Measurements from ENCODE around the gene S100A2. TPM values are rescaled to one million over a fixed set of nuclear protein-coding genes. Genes with fewer than 3 reads are reported as not detected.

S100A2 gene
- polyA plus RNA-seq, 2 donors: 2,831 to 3,591 TPM

DNA sequence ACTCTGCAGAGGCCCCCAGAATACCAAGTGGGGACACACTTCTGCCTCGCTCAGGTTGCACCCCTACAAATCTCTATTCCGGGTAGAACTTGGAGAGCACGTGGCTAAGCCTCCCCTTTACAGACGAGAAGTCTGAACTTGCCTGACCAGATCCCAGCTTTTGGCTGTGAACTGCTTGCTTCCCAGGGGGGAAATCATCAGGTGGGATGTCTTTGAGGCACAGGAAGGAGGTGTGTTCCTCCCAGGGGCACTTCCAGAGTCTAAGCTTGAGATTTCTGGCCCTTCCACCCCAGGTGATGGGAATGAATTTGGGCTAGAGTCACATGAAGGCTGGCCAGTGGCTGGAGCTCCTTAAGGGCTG lies 15.3 kb downstream of the S100A2 start:
- Histone ChIP-seq H3K36me3 (ENCODE audit: control insufficient read depth in 2 of 2, insufficient read depth in 2 of 2, low read length in 1 of 2) (peaks cover 4% of the 10 kb centered on the region in 2 donors), H3K4me1 (ENCODE audit: control insufficient read depth in 2 of 2, insufficient read depth in 2 of 2, low read length in 1 of 2) (peaks cover 27 to 62% of the 10 kb centered on the region in 2 donors), H3K4me3 (ENCODE audit: low read depth in 1 of 2, low read length in 2 of 2) (no peak overlapping the region), H3K27ac (ENCODE audit: low read depth in 2 of 2, low read length in 1 of 2) (peak overlapping the region; percentile 26 to 72), H3K9me3 (ENCODE audit: control insufficient read depth in 2 of 2, insufficient read depth in 1 of 2, low read depth in 1 of 2, low read length in 1 of 2) (no peaks in the 10 kb centered on the region), H3K27me3 (ENCODE audit: control insufficient read depth in 1 of 2, insufficient read depth in 2 of 2, low read length in 2 of 2) (no peaks in the 10 kb centered on the region)
- WGBS, 2 donors: 42 to 62% methylated on average over 4 of the region's 4 CpGs

DNA sequence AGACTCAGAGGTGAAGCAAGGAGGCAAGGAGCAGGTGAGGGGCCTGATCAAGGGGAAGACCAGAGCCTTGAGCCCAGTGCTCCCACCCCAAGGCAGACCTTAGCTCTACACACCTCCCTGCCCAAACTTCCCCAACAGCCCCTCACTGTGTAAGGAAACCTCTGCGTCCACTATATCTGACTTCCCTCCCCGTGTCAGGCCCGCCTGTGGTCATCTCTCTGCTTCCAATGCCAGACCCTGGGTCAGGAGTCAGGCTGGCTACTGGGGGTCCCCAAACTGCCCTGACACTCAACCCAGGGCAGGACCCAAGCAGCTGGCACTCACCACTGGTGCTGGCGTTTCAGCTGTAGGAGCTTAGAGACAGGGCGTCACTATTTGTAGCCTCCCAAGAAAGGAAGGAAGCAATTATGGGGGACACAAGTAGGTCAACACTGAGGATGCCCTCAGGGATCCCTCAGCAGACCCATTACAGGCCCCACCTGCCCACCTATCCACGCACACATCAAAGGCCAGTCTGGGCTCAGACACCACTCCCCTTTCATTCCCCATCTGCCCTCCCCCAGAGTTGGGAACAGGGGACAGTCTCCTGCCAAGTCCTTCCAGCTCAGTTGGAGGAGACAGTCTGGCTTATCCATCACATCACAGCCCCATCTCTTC lies 15.8 kb downstream of the S100A2 start:
- Histone ChIP-seq H3K4me3 (ENCODE audit: low read depth in 1 of 2, low read length in 2 of 2) (no peak overlapping the region), H3K27ac (ENCODE audit: low read depth in 2 of 2, low read length in 1 of 2) (peak overlapping the region; percentile 54 to 72), H3K27me3 (ENCODE audit: control insufficient read depth in 1 of 2, insufficient read depth in 2 of 2, low read length in 2 of 2) (no peaks in the 10 kb centered on the region), H3K9me3 (ENCODE audit: control insufficient read depth in 2 of 2, insufficient read depth in 1 of 2, low read depth in 1 of 2, low read length in 1 of 2) (no peaks in the 10 kb centered on the region), H3K36me3 (ENCODE audit: control insufficient read depth in 2 of 2, insufficient read depth in 2 of 2, low read length in 1 of 2) (peaks cover 4% of the 10 kb centered on the region in 2 donors), H3K4me1 (ENCODE audit: control insufficient read depth in 2 of 2, insufficient read depth in 2 of 2, low read length in 1 of 2) (peaks cover 27 to 65% of the 10 kb centered on the region in 2 donors)
- WGBS, 2 donors: 65 to 74% methylated on average over 6 of the region's 6 CpGs

DNA sequence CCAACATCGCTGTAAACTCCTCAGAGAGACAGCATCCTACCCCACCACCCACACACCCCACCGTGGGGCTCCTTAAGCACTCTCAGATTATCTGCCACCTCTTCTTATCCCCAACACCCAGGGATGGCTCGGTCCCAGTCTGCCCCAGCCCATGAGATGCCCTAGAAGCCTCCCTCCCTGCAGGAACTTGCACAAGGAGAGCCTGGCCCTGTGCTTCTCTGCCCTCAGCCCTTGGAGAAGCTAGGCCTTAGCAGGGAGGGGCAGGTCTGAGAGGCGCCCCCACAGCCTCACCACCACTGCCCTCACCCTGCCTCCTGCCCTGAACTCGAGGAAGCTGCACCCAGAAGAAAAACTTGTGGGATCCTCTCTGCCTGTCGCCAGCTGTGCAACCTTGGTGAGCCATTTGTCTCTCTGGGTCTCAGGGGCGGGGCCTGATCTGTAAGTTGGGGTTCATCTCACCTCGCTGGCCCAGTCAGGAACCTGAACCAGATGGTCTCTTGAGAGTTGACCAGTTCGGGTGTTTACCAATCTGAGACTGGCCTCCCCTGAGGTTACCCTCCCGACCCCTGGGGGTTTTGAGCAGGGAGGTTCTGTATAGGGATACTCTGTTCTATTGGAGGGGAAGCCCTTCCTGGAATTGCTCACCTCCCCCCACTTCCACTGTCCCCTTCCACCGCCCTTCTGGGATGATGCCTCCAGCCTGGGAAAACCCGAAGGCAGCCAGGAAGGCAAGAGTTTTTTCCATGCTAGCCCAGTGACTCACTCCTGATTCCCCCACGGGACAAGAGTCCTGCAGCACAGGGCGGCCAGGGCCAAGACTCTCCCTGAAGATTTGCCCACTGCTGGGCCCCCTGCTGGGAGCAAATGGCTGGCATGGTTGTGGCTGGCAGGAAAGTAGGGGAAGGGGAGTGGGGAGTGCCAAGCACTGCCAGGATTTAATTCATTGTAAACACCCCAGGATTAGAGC lies 16.6 kb downstream of the S100A2 start, which contains the start of gene S100A3:
Gene S100A3, minus strand, starts transcription at position 537 of the 967 bp plus-strand sequence. CDS start 773 bp downstream, outside the sequence.
- WGBS, 2 donors: 49 to 53% methylated on average over 14 of the region's 14 CpGs
- Histone ChIP-seq H3K27me3 (ENCODE audit: control insufficient read depth in 1 of 2, insufficient read depth in 2 of 2, low read length in 2 of 2) (no peaks in the 10 kb centered on the region), H3K27ac (ENCODE audit: low read depth in 2 of 2, low read length in 1 of 2) (peak within 1 kb of the TSS; percentile 57 to 72), H3K9me3 (ENCODE audit: control insufficient read depth in 2 of 2, insufficient read depth in 1 of 2, low read depth in 1 of 2, low read length in 1 of 2) (no peaks in the 10 kb centered on the region), H3K4me3 (ENCODE audit: low read depth in 1 of 2, low read length in 2 of 2) (no peak within 1 kb of the TSS), H3K4me1 (ENCODE audit: control insufficient read depth in 2 of 2, insufficient read depth in 2 of 2, low read length in 1 of 2) (peaks cover 27 to 67% of the 10 kb centered on the region in 2 donors), H3K36me3 (ENCODE audit: control insufficient read depth in 2 of 2, insufficient read depth in 2 of 2, low read length in 1 of 2) (peaks cover 4% of the 10 kb centered on the region in 2 donors)

DNA sequence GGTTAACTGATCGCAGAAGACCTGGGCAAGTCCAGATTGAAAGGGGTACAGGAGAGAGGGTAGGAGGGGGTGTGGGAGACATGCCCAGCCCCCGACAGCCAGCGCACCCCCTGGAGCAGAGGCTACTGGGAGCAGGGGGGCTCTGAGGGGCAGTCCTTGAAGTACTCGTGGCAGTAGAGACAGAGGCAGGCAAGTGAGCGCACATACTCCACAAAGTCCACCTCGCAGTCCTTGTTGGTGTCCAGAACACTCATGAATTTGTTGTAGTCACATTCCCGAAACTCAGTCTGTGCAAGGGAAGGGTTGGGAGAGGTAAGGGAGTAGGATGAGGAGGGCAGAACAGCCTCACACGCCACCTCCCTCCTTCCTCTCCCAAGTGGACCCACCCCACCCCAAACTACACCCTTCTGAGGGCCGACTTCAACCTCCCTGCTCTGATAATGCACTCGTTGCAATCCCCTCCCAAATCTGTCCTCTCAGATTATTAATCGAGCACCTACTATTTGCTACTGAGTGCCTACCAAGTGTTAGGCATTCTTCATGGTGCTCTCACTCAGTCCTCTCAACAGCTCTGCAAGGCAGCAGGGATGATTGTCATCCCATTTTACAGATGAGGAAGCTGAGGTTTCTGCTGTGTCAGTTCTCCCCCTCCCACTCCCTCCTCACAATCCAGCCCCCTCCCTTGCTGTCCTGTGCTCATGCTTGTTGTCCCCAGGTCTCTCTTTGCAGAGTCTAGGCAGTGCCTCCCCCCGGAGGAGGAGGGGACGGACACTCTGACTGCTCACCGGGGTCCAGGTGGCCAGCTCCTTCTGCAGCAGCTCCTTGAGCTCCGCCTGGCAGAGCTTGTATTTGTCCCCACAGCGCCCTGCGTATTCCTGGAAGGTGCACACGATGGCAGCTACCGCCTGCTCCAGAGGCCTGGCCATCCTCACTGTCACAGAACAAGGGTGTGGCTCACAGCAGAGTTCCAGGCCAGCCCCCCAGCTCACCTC lies 17.8 kb downstream of the S100A2 start:
- peak overlapping the region; percentile 57 to 99 for H3K27ac ChIP-seq (ENCODE audit: low read depth in 2 of 2, low read length in 1 of 2)
- no peaks in the 10 kb centered on the region for H3K9me3 ChIP-seq (ENCODE audit: control insufficient read depth in 2 of 2, insufficient read depth in 1 of 2, low read depth in 1 of 2, low read length in 1 of 2)
- 81 to 83% methylated on average over 19 of the region's 19 CpGs for WGBS, 2 donors
- no peaks in the 10 kb centered on the region for H3K27me3 ChIP-seq (ENCODE audit: control insufficient read depth in 1 of 2, insufficient read depth in 2 of 2, low read length in 2 of 2)
- no peak overlapping the region for H3K4me3 ChIP-seq (ENCODE audit: low read depth in 1 of 2, low read length in 2 of 2)
- peaks cover 0 to 4% of the 10 kb centered on the region in 2 donors for H3K36me3 ChIP-seq (ENCODE audit: control insufficient read depth in 2 of 2, insufficient read depth in 2 of 2, low read length in 1 of 2)
- H3K4me1 ChIP-seq (ENCODE audit: control insufficient read depth in 2 of 2, insufficient read depth in 2 of 2, low read length in 1 of 2): peaks cover 28 to 64% of the 10 kb centered on the region in 2 donors

DNA sequence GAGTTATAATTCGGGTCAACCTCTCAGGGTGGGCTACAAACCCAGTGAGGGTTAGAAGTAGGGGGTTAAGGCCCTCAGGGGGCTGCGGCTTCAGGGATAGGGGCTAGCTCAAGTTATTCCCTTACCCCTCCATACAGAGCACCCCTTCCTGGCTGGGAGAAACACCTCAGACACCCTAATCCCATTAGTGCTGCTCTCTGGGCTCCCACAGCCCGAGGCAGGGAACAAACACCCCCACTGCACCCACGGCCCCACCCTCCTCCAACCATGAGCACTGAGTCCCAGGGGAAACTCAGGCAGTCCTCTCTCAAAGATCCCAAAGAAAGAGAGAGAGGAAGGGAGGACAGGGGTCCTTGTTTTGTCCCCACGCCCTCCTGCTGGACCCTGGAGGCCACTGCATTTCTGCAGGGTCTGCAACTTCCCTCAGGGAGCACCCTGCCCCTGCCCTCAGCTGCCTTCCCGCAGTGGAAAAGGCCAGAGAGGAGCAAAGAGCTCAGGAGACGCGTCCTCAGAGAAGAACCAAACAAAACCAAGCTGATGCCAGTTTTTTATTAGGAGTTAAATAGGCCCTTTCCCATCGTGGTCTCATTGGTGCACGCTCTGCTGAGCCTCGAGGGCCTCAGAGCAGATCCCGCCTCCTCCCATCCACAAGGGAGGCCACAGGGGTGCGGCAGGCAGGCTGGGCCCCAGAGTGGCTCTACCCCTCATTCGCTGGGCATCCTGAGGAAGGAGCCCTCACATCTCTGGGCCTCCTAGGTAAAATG lies 18.7 kb downstream of the S100A2 start:
- Histone ChIP-seq H3K36me3 (ENCODE audit: control insufficient read depth in 2 of 2, insufficient read depth in 2 of 2, low read length in 1 of 2) (peaks cover 0 to 4% of the 10 kb centered on the region in 2 donors), H3K9me3 (ENCODE audit: control insufficient read depth in 2 of 2, insufficient read depth in 1 of 2, low read depth in 1 of 2, low read length in 1 of 2) (no peaks in the 10 kb centered on the region), H3K4me1 (ENCODE audit: control insufficient read depth in 2 of 2, insufficient read depth in 2 of 2, low read length in 1 of 2) (peaks cover 28 to 66% of the 10 kb centered on the region in 2 donors), H3K27me3 (ENCODE audit: control insufficient read depth in 1 of 2, insufficient read depth in 2 of 2, low read length in 2 of 2) (no peaks in the 10 kb centered on the region), H3K27ac (ENCODE audit: low read depth in 2 of 2, low read length in 1 of 2) (peak overlapping the region; percentile 91 to 99), H3K4me3 (ENCODE audit: low read depth in 1 of 2, low read length in 2 of 2) (no peak overlapping the region)
- WGBS, 2 donors: 56% methylated on average over 14 of the region's 14 CpGs

DNA sequence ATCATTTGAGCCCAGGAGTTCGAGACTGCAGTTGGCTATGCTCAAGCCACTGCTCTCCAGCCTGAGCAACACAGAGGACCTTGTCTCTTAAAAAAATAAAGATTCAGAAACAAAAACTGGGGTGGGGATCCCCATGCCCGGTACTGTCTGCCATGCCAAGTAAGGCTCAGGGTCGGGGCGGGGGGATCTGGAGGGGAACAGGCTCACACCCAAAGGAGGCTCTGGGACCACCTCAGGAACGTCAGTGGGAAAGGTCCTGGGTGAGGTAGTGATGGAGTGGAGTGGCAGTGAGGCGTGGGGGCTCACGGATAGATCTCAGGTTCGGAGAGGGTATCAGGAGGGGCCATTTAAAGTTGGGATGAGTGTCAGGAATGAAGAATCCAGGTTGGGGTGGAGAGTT lies 19.3 kb downstream of the S100A2 start:
- peaks cover 0 to 4% of the 10 kb centered on the region in 2 donors for H3K36me3 ChIP-seq (ENCODE audit: control insufficient read depth in 2 of 2, insufficient read depth in 2 of 2, low read length in 1 of 2)
- peaks cover 28 to 66% of the 10 kb centered on the region in 2 donors for H3K4me1 ChIP-seq (ENCODE audit: control insufficient read depth in 2 of 2, insufficient read depth in 2 of 2, low read length in 1 of 2)
- H3K4me3 ChIP-seq (ENCODE audit: low read depth in 1 of 2, low read length in 2 of 2): no peak overlapping the region
- H3K27me3 ChIP-seq (ENCODE audit: control insufficient read depth in 1 of 2, insufficient read depth in 2 of 2, low read length in 2 of 2): no peaks in the 10 kb centered on the region
- WGBS, 2 donors: 80 to 81% methylated on average over 8 of the region's 8 CpGs
- H3K9me3 ChIP-seq (ENCODE audit: control insufficient read depth in 2 of 2, insufficient read depth in 1 of 2, low read depth in 1 of 2, low read length in 1 of 2): no peaks in the 10 kb centered on the region
- peak overlapping the region; percentile 91 to 99 for H3K27ac ChIP-seq (ENCODE audit: low read depth in 2 of 2, low read length in 1 of 2)

DNA sequence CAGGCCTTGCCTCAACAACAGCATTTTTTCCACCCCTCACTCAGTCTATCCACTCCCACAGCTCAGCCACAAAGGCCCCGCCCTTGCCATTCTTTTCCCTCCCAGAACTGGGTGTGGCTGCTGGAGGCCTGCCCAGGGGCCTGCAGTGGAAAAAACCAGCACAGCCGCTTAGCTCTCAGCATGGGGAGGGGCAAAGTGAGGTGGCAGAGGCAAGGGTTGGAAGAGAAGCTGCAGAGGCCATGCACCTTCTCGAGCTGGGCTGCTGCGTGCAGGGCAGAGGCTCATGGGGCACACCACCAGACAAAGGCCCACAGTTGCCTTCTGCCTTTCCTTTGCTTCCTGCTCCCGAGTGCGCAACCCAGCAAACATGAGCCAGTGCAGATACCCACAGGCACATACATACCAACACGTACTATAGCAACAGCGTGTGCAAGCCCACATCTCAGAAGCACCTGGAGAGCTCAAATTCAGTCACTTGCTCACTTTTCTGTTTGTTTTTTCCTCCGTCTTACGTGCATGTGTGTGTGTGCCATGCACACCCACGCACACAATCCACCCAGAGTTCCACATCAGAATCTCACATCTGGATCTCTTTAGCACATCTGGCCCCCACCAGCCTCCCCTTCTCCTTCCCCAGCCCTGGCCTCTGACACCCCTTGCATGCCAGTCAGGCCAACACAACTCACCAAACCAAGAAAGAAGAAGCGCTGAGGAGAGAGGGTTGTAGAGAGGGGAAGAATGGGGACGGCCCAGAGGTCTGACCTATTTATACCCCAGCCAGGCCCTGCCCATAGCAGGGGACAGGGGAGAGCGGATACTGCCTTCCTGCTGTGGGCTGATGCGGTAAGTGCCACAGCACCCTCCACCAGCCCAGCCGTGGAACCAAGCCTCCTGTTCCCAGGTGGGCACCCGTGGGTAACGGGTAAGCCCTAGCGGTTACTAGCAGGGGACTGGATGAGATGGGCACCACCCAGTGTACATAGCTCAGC lies 20.3 kb downstream of the S100A2 start, which contains the start of gene S100A4:
Gene S100A4, minus strand, starts transcription at position 740 of the 989 bp plus-strand sequence. CDS start 1,012 bp downstream, outside the sequence.
- WGBS, 2 donors: 20 to 29% methylated on average over 19 of the region's 19 CpGs

More for the DNA sequence above, 20.3 kb downstream of the S100A2 start, which contains the start of gene S100A4:
- Histone ChIP-seq H3K9me3 (ENCODE audit: control insufficient read depth in 2 of 2, insufficient read depth in 1 of 2, low read depth in 1 of 2, low read length in 1 of 2) (no peaks in the 10 kb centered on the region), H3K27ac (ENCODE audit: low read depth in 2 of 2, low read length in 1 of 2) (peak within 1 kb of the TSS; percentile 91 to 99), H3K36me3 (ENCODE audit: control insufficient read depth in 2 of 2, insufficient read depth in 2 of 2, low read length in 1 of 2) (peaks cover 0 to 4% of the 10 kb centered on the region in 2 donors), H3K4me3 (ENCODE audit: low read depth in 1 of 2, low read length in 2 of 2) (peak within 1 kb of the TSS; percentile 26 to 48), H3K27me3 (ENCODE audit: control insufficient read depth in 1 of 2, insufficient read depth in 2 of 2, low read length in 2 of 2) (no peaks in the 10 kb centered on the region), H3K4me1 (ENCODE audit: control insufficient read depth in 2 of 2, insufficient read depth in 2 of 2, low read length in 1 of 2) (peaks cover 31 to 70% of the 10 kb centered on the region in 2 donors)
